IMR-90 (cell line): Measurements from ENCODE around the gene TTLL11. TPM values are rescaled to one million over a fixed set of nuclear protein-coding genes. Genes with fewer than 3 reads are reported as not detected.

Experiments
- ATAC-seq: fragments of 200-7000 bp; cut with Tn5 transposase; 2 replicates; pipeline ENCODE4 v1.9.1; 2020; ENCODE audit warnings: low read depth, mild to moderate bottlenecking, moderate library complexity
- BruUV-seq: library from RNA; stranded (reverse); fragments of 400-500 nt; replicated peaks from 2 replicates; lab custom pipeline; 2021; lab: Mats Ljungman, UMichigan
- CTCF ChIA-PET: fragments of 300-600 bp; formaldehyde crosslinking; extraction: SDS; loops from one replicate; lab custom pipeline; 2021; ENCODE audit warnings: antibody characterized with exemption; lab: Yijun Ruan, JAX
- POLR2A ChIA-PET: fragments of 300-600 bp; sonication (Branson Sonifier 250); formaldehyde crosslinking; loops from one replicate; lab custom pipeline; 2022; ENCODE audit warnings: antibody characterized with exemption; ENCODE audit not compliant: unreplicated experiment; lab: Charles Lee
- DNase-seq: peaks from one replicate; pipeline ENCODE4 v3.0.0; 2013
- H2AFZ ChIP-seq: replicated peaks from 2 replicates; pipeline ENCODE3; 2013; ENCODE audit warnings: low read length, mild to moderate bottlenecking; ENCODE audit not compliant: poor library complexity
- H2AK5ac ChIP-seq: 2 replicates; pipeline ENCODE4 v1.6.1; 2013; ENCODE audit warnings: low read depth, low read length, inconsistent platforms
- H2AK9ac ChIP-seq: replicated peaks from 2 replicates; pipeline ENCODE3; 2013; ENCODE audit warnings: mild to moderate bottlenecking, low read depth, low read length, moderate library complexity; ENCODE audit not compliant: poor library complexity
- H2BK120ac ChIP-seq: 2 replicates; pipeline ENCODE4 v1.6.1; 2013; ENCODE audit warnings: low read depth, low read length, inconsistent platforms
- H2BK15ac ChIP-seq: 3 replicates; pipeline ENCODE4 v1.6.1; 2013; ENCODE audit warnings: low read depth, low read length, inconsistent platforms
- H2BK20ac ChIP-seq: 2 replicates; pipeline ENCODE4 v1.6.1; 2013; ENCODE audit warnings: low read depth, mild to moderate bottlenecking, inconsistent platforms, low read length, moderate library complexity
- H2BK5ac ChIP-seq: 2 replicates; pipeline ENCODE4 v1.6.1; 2013; ENCODE audit warnings: mild to moderate bottlenecking, low read depth, low read length, inconsistent platforms; ENCODE audit not compliant: poor library complexity, severe bottlenecking
- H3K14ac ChIP-seq: replicated peaks from 2 replicates; pipeline ENCODE4 v1.6.1; 2013; ENCODE audit warnings: low read depth, low read length, inconsistent platforms
- H3K18ac ChIP-seq: 2 replicates; pipeline ENCODE4 v1.6.1; 2013; ENCODE audit warnings: low read depth, low read length, control low read depth
- H3K23ac ChIP-seq: 2 replicates; pipeline ENCODE4 v1.6.1; 2013; ENCODE audit warnings: low read depth, low read length, inconsistent platforms
- H3K27ac ChIP-seq: 2 replicates; pipeline ENCODE4 v1.5.1; 2013; ENCODE audit warnings: mild to moderate bottlenecking, control low read depth, low read length; ENCODE audit not compliant: insufficient read depth
- H3K27me3 ChIP-seq: 2 replicates; pipeline ENCODE4 v1.6.1; 2013; ENCODE audit warnings: low read length; ENCODE audit not compliant: control insufficient read depth, insufficient read depth
- H3K36me3 ChIP-seq: 2 replicates; pipeline ENCODE4 v1.6.1; 2013; ENCODE audit warnings: low read length, mixed read lengths; ENCODE audit not compliant: control insufficient read depth, insufficient read depth
- H3K4ac ChIP-seq: 2 replicates; pipeline ENCODE4 v1.6.1; 2013; ENCODE audit warnings: low read depth, low read length, inconsistent platforms
- H3K4me1 ChIP-seq: 2 replicates; pipeline ENCODE4 v1.6.1; 2013; ENCODE audit warnings: low read length, mixed read lengths; ENCODE audit not compliant: control insufficient read depth, insufficient read depth
- H3K4me2 ChIP-seq: 2 replicates; pipeline ENCODE4 v1.6.1; 2013; ENCODE audit warnings: low read depth, mild to moderate bottlenecking, control low read depth, low read length, moderate library complexity
- H3K4me3 ChIP-seq: 2 replicates; pipeline ENCODE4 v1.5.1; 2013; ENCODE audit warnings: low read depth, mild to moderate bottlenecking, control low read depth, low read length, moderate library complexity; ENCODE audit not compliant: insufficient read depth
- H3K56ac ChIP-seq: 2 replicates; pipeline ENCODE4 v1.6.1; 2013; ENCODE audit warnings: low read length, inconsistent platforms; ENCODE audit not compliant: insufficient read depth; ENCODE audit errors: extremely low read depth
- H3K79me1 ChIP-seq, 2 experiments: 2 replicates each; pipeline ENCODE4 v1.6.1; 2013; ENCODE audit warnings: low read length in 2 of 2, inconsistent platforms in 1 of 2, low read depth in 1 of 2
- H3K9ac ChIP-seq: 2 replicates; pipeline ENCODE4 v1.6.1; 2013; ENCODE audit warnings: low read depth, low read length, control low read depth
- H3K9me1 ChIP-seq: 2 replicates; pipeline ENCODE4 v1.6.1; 2013; ENCODE audit warnings: low read length, inconsistent platforms; ENCODE audit not compliant: insufficient read depth
- H3K9me3 ChIP-seq: 2 replicates; pipeline ENCODE4 v1.6.1; 2013; ENCODE audit warnings: low read length; ENCODE audit not compliant: control insufficient read depth, insufficient read depth
- H4K20me1 ChIP-seq: 2 replicates; pipeline ENCODE4 v1.6.1; 2013; ENCODE audit warnings: low read length, inconsistent platforms; ENCODE audit not compliant: insufficient read depth
- H4K5ac ChIP-seq: 2 replicates; pipeline ENCODE4 v1.6.1; 2013; ENCODE audit warnings: mild to moderate bottlenecking, low read depth, low read length, control low read depth
- H4K8ac ChIP-seq, 2 experiments: 2 replicates each; pipeline ENCODE4 v1.6.1; 2013; ENCODE audit warnings: low read depth in 2 of 2, low read length in 2 of 2, control low read depth in 1 of 2, inconsistent platforms in 1 of 2
- H4K91ac ChIP-seq: 2 replicates; pipeline ENCODE4 v1.6.1; 2013; ENCODE audit warnings: low read depth, low read length, inconsistent platforms; ENCODE audit not compliant: insufficient read depth
- BHLHE40 ChIP-seq: fragments of 150-350 bp; IDR thresholded peaks from 2 replicates; pipeline ENCODE4 v1.6.1; 2016; ENCODE audit warnings: mild to moderate bottlenecking, low read depth, low read length
- CEBPB ChIP-seq: IDR thresholded peaks from 2 replicates; pipeline ENCODE4 v1.6.1; 2012; ENCODE audit warnings: low read depth, low read length, improper control_type of control experiment
- CHD1 ChIP-seq: IDR thresholded peaks from 2 replicates; pipeline ENCODE4 v1.6.1; 2012; ENCODE audit warnings: low read depth, low read length, improper control_type of control experiment
- POLR2A ChIP-seq: IDR thresholded peaks from 2 replicates; pipeline ENCODE4 v1.6.1; 2012; ENCODE audit warnings: mild to moderate bottlenecking, low read depth, low read length
- RAD21 ChIP-seq: IDR thresholded peaks from 2 replicates; pipeline ENCODE4 v1.6.1; 2012; ENCODE audit warnings: low read length, improper control_type of control experiment
- RCOR1 ChIP-seq: IDR thresholded peaks from 2 replicates; pipeline ENCODE4 v1.6.1; 2012; ENCODE audit warnings: mild to moderate bottlenecking, low read length, improper control_type of control experiment; ENCODE audit not compliant: insufficient replicate concordance
- WGBS, 2 experiments: methylation state at CpG; one replicate each; pipeline versions ENCODE4 v1.1.5 to v1.1.7; 2013; ENCODE audit warnings: missing lambda C conversion rate in 2 of 2; ENCODE audit not compliant: insufficient read length in 1 of 2; ENCODE audit errors: extremely low coverage in 2 of 2; 5-methylcytosine and 5-hydroxymethylcytosine counted together
- dilution Hi-C: fragments of 300-500 bp; cut with HindIII; formaldehyde crosslinking; loops from one replicate; pipeline ENCODE4 v1.14.3; 2018; ENCODE audit warnings: low sequenced_read_pairs; ENCODE audit not compliant: unreplicated experiment
- in situ Hi-C: fragments of 300-500 bp; cut with MboI; formaldehyde crosslinking; loops from 3 replicates; pipeline ENCODE4 v1.14.3; 2019; ENCODE audit warnings: low sequenced_read_pairs, inconsistent platforms, mixed read lengths
- intact Hi-C: fragments of 100-400 bp; cut with micrococcal nuclease; formaldehyde crosslinking; loops from 2 replicates; pipeline ENCODE4 v1.10.0; 2022
- polyA plus RNA-seq, 3 experiments: library from polyadenylated mRNA; depleted of rRNA; stranded (reverse); fragments of >200 nt; gene quantifications; 2 replicates each; pipeline ENCODE4 v1.2.3, GENCODE V29; 2012; ENCODE audit warnings: low replicate concordance in 1 of 3
- total RNA-seq: library from RNA; depleted of rRNA; stranded (reverse); fragments of >200 nt; gene quantifications from 2 replicates; pipeline ENCODE4 v1.2.3, GENCODE V29; 2012
- TF ChIP-seq, protein P1 (sequence below): conservative IDR thresholded peaks from 2 replicates; pipeline ENCODE4 v1.5.1; 2012; ENCODE audit warnings: mild to moderate bottlenecking, low read depth, low read length, improper control_type of control experiment
- TF ChIP-seq, protein P2 (sequence below): fragments of 150-350 bp; IDR thresholded peaks from 2 replicates; pipeline ENCODE4 v1.6.1; 2016; ENCODE audit warnings: low read depth, mild to moderate bottlenecking, low read length, moderate library complexity, borderline replicate concordance

Gene TTLL11
- total and polyA plus RNA-seq, 2 of the 4 experiments (the other 2 are of a cell fraction), result 2.0 to 4.6 TPM

GRCh38 chr9:122050167-122050566 lies 42.9 kb downstream of the TTLL11 start (continued):
- TF ChIP-seq RCOR1, result no peak
- no peak for TF ChIP-seq POLR2A
- TF ChIP-seq, protein P1, sequence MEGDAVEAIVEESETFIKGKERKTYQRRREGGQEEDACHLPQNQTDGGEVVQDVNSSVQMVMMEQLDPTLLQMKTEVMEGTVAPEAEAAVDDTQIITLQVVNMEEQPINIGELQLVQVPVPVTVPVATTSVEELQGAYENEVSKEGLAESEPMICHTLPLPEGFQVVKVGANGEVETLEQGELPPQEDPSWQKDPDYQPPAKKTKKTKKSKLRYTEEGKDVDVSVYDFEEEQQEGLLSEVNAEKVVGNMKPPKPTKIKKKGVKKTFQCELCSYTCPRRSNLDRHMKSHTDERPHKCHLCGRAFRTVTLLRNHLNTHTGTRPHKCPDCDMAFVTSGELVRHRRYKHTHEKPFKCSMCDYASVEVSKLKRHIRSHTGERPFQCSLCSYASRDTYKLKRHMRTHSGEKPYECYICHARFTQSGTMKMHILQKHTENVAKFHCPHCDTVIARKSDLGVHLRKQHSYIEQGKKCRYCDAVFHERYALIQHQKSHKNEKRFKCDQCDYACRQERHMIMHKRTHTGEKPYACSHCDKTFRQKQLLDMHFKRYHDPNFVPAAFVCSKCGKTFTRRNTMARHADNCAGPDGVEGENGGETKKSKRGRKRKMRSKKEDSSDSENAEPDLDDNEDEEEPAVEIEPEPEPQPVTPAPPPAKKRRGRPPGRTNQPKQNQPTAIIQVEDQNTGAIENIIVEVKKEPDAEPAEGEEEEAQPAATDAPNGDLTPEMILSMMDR, result no peak
- no peak for TF ChIP-seq BHLHE40
- no peak for TF ChIP-seq CHD1

GRCh38 chr9:122042056-122042455 lies 51.1 kb downstream of the TTLL11 start:
- ATAC-seq, result no peak
- Histone ChIP-seq H2AK9ac (no peak overlapping the region), H2BK20ac (no peak overlapping the region), H2BK5ac (no peak overlapping the region), H3K14ac (no peak overlapping the region), H3K27ac (no peak overlapping the region), H2BK15ac (no peak overlapping the region), H4K91ac (no peak overlapping the region), H3K18ac (no peak overlapping the region), H3K79me1 (peaks cover 3 to 15% of the 10 kb centered on the region in 2 experiments; a peak in 3 of 4 replicates), H4K8ac (no peak overlapping the region), H3K23ac (no peak overlapping the region), H2AFZ (no peak overlapping the region), H3K56ac (no peak overlapping the region), H3K9me3 (peaks cover 3% of the 10 kb centered on the region; the same call in 1 of the 2 replicates), H3K4me2 (no peak overlapping the region), H2AK5ac (no peak overlapping the region), H4K20me1 (no peaks in the 10 kb centered on the region; the same call in 1 of the 2 replicates), H2BK120ac (no peak overlapping the region), H3K4me3 (no peak overlapping the region), H3K4me1 (peaks cover 2% of the 10 kb centered on the region; the same call in 1 of the 2 replicates), H3K4ac (no peak overlapping the region), H3K9ac (no peak overlapping the region), H3K36me3 (no peaks in the 10 kb centered on the region), H3K27me3 (no peaks in the 10 kb centered on the region), H4K5ac (no peak overlapping the region), H3K9me1 (peaks cover 4% of the 10 kb centered on the region; the same call in 1 of the 2 replicates)
- in situ Hi-C loops, result no loop called here
- intact Hi-C loops, result no loop called here
- no TSS peak for BruUV-seq
- TF ChIP-seq, protein P2, sequence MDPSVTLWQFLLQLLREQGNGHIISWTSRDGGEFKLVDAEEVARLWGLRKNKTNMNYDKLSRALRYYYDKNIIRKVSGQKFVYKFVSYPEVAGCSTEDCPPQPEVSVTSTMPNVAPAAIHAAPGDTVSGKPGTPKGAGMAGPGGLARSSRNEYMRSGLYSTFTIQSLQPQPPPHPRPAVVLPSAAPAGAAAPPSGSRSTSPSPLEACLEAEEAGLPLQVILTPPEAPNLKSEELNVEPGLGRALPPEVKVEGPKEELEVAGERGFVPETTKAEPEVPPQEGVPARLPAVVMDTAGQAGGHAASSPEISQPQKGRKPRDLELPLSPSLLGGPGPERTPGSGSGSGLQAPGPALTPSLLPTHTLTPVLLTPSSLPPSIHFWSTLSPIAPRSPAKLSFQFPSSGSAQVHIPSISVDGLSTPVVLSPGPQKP, result no peak
- no peak for TF ChIP-seq POLR2A
- TF ChIP-seq BHLHE40, result no peak
- no peak for TF ChIP-seq RAD21
- TF ChIP-seq CEBPB, result no peak
- TF ChIP-seq, protein P1, result no peak
- ChIA-PET POLR2A (no interaction called here), CTCF (no interaction called here)
- dilution Hi-C loops, result no loop called here
- no peak for DNase-seq
- WGBS, 2 experiments, result 94% methylated on average over 3 of the region's 7 CpGs; no CpG with 5 or more reads in 1 of the 2 experiments
